GM18858 (cell line): Measurements from ENCODE around the gene BEGAIN.

Source experiments
- ATAC-seq: cut with Tn5 transposase; IDR thresholded peaks from one replicate; pipeline ENCODE4 v1.9.1; 2021; ENCODE audit not compliant: unreplicated experiment

The BEGAIN gene

DNA sequence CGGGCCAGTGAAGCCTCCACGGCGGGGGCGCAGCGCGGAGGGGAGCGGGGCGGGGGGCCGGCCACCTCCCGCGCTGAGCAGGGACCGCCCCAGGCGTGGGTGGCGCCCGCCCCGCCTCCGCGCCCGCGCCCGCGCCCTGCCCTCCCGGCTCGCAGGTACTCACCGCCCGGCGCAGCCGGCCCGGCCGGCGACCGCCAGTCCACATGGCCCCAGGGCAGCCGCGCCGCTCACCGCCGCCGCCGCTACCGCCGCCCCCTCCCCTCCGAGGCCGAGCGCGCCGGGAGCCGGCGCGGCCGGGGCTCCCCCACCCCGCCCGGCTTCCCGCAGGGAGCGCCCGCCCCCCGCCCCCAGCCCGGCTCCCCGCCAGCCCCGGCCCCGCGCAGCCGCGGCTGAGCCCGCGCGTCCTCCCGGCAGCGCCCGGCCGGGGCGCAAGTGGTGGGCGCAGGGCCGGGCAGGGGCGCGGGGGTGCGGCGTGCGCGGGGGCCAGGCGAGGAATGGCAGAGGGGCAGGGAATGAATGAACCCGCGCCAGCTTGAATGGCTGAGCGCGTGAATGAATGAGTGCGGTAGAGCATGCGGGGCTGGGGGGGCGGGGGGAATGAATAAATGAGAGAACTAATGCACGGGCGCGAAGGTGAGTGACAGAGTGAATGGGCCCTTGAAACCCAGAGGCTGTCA is at the start of gene BEGAIN:
BEGAIN (minus strand) TSS at position 332 of the 677 bp plus-strand sequence; CDS start at position 205, 127 bp downstream.
- no peak for ATAC-seq

DNA sequence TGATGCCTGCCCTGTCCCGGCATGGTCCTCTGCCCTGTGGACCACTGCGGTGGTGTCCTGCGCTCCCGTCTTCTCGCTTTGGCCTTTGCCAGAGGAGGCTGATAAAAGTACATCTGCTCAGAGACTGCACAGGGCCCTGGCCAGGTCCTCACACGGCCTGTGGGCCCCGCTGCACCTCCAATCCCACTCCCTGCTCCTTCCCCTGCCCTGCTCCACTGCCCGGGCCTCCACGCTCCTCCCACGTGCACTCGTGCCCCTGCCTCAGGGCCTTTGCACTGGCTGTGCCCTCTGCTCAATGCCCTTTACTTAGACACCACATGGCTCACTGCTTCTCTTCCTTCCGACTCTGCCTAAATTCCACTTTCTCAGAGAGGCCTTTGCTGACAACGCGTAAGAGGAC is 49.3 kb upstream of the BEGAIN start:
- no peak for ATAC-seq

GRCh38 chr14:100634026-100634425 is 46.8 kb upstream of the BEGAIN start:
- no peak for ATAC-seq

DNA sequence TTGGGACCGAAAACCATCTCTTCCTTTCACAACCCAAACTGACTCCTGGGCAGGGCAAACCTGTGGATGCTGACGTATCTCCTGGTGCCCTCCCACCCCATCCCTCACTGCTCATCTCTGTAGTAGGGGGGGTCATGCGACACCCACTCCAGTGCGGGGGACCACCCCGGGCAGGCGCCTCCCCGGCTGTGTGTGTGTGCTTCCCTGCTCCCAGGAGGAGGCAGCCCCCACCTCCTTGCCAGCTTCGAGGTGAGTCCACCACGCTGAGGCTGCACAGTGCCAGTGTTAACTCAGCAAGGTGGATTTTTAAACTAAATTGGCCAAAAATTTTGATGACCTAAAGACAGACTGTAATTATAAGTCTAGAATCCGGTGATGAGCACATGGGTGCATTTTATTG is 46.2 kb upstream of the BEGAIN start:
- no peak for ATAC-seq

DNA sequence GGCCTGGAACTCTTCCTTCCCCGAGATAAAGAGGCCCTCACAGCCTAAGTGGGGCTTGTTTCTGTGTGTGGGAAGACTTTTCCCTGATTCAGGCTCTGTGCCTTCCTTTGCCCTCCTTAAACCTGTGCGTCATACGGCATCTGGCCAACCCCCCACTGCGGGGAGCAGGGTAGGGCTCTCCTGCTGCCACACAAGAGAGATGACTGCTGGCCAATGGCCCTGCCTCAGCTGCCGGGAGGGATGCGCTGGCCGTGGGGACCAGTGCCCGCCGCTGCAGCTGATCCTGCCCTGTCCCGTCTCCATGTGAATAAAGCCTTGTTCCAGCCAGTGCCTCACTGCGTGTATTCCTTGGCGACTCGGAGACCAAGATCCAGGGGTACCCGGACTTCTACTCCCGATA is 42.5 kb upstream of the BEGAIN start:
- ATAC-seq, result no peak

GRCh38 chr14:100629098-100629497 is 41.9 kb upstream of the BEGAIN start:
- ATAC-seq, result no peak

DNA sequence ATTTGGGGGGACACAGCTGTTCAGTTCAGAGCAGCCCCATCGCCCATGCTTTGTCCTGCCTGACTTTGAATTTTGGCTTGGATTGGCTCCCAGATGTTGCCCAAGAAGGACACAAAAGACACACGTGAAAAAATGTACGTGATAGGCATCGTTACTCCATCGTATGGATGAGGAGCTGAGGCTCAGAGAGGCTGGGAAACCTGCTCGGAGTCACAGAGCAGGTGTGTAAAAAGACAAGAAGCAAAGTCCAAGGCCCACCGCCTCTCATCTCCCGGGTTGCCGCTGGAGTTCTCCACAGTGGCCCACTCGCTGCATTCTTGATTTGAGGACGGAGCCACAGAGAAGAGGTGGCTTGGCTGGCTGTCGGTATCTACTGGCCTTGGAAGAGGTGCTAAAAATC is 41.0 kb upstream of the BEGAIN start:
- no peak for ATAC-seq

DNA sequence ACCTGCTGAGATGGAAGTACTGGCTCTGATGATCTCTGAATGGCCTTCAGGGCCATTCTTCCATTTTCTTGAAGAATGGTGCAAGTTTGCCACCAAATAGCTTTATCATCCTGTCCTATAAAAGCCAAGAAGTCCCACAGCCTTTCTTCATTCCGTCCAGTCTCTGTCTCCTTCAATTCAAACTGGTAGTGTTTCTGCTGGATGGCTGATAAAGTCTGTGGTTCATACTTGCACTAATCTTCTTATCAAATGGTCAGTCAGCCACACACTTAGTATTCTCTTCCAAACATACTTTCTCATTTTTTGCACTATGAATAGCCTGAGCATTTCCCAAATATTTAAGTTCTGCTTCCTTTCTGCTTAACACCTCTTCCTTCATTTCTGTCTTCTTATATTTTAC is 39.4 kb upstream of the BEGAIN start:
- ATAC-seq, result no peak

DNA sequence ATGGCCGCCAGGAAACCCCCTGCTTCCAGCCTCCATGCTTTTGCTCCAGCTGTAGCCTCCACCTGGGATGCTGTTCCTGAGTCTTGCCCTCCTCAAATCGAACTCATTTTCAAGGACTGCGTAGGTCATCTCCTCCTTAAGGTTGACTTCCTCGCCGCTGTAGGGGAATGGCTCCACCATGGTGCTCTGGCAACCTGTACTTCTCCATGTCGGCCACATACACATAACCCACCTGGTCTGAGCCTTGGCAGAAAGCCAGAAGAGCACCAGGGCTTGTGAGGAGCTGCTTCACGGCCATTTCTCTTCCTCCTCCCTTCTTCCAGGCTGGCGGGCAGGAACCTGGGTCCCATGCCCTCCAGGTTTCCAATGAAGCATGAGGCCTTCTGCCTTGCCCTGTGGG is 36.7 kb upstream of the BEGAIN start:
- ATAC-seq, result no peak

GRCh38 chr14:100623557-100623956 is 36.3 kb upstream of the BEGAIN start:
- ATAC-seq, result no peak

DNA sequence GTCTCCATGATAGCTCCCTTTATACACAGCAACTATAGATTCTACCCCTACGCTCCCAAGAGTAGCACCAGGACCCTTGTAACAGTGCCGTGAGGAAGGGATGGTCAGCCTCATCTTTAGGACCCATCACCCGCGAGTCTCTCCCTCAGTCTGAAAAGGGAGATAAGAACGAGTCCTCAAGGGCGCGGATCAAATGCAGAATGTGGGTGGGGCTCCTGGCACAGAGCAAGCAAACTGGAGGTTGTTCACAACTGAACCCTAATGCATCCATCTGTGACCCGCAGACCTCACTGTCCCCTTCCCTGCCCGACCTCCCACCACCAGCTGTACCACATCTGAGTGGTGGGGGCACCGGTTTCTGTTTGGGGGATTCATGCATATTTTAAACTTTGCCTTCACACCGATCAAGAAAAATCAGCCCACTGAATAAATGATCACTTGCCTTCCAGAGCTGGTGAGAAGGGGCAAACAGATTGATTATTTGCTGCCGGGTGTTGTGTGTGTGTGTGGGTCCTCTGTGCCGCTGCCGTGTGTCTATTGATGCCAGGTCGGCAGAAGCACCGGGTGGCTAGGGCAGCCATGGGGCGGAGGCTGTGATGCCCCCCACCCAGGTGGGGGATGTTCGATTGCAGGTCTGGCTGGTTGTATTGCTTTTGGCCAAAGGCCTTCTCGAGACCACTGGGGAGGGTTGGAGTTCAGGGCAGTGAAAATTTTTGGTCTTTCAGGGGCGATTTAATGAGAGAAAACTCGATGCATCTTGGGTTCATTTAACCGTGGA is 35.7 kb upstream of the BEGAIN start:
- ATAC-seq, result no peak

DNA sequence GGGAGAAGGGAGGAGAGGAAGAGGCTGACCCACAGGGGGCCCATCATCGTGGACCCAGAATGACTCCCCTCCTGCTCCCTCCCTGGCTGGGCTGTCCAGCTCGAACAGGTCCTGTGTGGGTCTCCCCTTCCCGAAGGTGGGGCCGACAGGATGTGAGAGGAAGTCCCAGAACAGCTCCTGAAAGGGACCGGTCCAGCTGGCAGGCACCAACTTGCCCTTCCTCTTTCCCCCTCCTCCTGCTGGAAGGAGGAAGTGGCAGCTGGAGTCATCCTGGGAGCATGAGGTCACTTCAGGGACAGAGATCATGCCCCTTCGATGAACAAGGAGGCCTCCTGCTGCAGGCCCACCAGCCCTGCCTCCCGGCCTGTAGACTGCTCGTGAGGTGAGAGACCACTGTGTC is 35.0 kb upstream of the BEGAIN start:
- ATAC-seq, result no peak

- no peak for ATAC-seq
Measured at GRCh38 chr14:100621806-100622205, 34.6 kb upstream of the BEGAIN start.

- no peak for ATAC-seq
Measured at GRCh38 chr14:100620255-100621100, 33.3 kb upstream of the BEGAIN start.

DNA sequence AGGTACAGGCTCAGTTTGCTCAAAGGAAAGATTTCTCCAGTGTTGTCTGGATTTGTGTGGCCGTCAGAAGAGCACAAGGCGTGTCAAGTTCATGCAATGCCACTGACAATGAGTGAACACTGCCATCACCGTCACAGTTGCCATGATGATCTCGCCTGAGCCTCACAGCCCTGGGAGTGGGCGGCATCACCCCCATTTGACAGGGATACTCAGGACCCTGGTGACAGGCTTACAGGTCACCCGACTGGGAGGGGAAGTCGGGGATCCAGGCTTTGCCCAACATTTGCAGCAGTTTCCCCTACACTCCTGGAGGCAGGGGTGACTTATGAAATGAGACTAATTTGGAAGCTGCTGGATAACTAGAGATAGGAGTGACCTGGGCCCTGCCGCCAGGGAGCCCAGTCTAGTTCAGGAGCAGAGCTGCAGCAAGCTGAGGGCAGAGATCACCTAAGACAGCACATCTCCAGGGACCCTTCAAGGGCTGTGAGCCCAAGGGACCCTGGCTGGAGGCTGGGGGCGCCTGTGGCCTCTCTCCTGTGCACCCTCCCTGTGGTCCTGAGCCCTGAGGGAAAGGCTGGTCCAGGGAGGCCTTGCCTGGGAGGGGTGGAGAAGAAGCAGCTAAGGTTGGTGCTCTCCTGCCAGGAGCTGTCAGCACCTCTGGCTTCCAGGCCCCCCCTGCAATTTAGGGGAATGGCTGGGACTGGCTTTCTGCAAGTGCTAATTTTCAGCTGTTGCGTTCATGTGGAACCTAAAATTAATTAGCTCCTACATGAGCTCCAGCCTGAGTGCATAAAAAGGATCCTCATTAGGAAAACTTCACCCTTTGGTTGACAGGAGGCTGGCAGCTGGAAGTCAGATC is 32.4 kb upstream of the BEGAIN start:
- ATAC-seq, result no peak

DNA sequence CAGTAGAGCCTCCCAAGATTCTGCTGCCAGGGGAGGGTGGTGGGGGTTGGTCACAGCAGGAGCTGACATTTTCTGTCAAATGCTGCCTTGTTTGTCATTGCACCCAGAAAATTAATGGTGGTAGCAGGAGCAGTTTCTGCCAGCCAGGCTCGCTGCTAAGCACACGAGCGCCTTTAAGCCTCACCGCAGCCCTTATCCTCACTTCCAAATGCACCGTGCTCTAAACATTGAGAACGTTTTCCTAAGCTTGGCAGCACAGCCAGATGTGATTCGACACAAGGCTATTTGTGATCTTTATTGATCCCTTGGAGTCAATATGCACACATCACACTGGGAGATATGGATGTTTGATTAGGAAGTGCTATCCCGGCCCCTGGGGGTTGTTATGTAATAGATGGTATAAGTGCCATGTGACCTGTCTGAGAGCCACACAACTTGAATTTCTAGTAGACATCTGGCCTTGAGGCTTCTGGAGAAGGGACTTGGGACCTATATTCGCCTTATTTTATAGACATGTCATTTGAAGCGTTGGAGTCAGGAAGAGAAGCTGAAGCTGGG is 31.6 kb upstream of the BEGAIN start:
- ATAC-seq, result no peak

DNA sequence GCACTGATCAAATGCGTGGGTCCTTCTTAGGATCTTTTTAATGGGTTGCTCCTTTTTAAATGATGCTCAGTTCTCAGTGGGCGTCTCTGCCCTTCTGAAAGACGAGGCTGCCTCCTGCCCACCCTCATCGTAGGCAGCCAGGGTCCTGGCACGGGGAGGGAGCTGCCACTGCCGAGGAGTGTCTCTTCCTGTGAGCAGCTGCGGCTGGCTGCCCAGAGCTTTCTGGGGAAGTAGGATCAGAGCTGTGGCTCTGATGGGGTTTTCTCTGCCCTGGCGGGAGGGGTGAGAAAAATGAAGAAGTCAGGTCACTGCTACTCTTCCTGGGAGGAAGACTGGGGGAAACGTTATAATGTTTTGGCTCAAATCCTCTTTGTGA is 31.1 kb upstream of the BEGAIN start:
- ATAC-seq, result no peak

DNA sequence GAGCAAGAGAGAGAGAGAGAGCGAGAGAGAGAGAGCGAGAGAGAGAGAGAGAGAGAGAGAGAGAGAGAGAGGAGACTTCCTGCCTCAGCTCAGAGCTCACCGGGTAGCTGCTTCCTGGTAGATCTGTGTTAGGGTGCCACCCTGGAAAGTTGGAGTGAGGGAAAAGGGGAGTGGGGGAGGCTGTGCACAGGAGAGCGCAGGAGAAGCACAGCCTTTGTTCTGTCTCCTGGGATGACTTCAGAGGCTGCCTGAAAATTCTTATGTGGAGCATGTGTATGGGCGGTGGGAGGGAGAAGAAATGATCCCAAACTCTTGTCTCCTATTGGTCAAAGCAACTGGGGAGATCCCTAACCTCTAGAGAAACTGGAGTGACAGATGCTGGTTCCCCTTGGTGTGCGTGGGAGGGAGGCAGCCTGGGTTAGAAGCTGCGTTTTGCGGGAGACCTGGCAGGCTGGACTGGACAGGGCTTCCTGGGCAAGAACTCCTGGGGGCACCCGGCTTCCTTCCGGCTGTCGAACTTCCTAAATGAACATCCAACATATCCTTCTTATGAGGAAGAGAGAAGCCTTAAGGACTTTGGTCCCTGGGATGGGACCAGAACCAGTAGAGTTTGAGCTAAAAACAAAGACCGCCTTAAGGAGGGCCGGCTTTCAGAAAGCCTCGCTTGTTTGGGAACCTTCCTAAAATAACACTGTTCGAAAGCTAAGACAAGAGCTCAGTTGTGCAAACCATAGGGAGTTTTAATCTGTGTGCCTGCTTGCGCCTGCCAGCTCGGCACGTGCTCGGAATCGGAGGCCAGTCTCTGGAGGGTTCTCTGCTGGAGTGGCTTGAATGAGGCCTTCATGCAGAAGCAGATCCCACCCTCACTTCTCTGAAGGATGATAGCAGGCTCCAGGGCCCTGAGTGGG is 30.4 kb upstream of the BEGAIN start:
- no peak for ATAC-seq

GRCh38 chr14:100616854-100617409 is 29.7 kb upstream of the BEGAIN start:
- ATAC-seq, result no peak
